Gastrocnemius medialis (tissue), 4 donors: Measurements from ENCODE around the gene CSRNP3.

Source experiments
- POLR2A ChIP-seq, 2 donors: fragments of 450-650 bp; IDR thresholded peaks; one replicate each; pipeline ENCODE4 v1.6.1; 2017; ENCODE audit warnings: antibody characterized with exemption in 2 of 2, mild to moderate bottlenecking in 2 of 2, moderate library complexity in 2 of 2
- TF ChIP-seq, protein P1 (sequence below), 5 experiments: fragments of 450-650 bp in 3 of 5; fragments of 200-600 bp in 2 of 5; sonication (generic) in 2 of 5; IDR thresholded peaks in 4 of 5; conservative IDR thresholded peaks in 1 of 5; 1 replicate in 4 of 5; 2 replicates in 1 of 5; pipeline ENCODE4 v1.5.1; 2016 to 2019; ENCODE audit warnings: antibody characterized with exemption in 5 of 5, mild to moderate bottlenecking in 3 of 5, moderate library complexity in 3 of 5

DNA sequence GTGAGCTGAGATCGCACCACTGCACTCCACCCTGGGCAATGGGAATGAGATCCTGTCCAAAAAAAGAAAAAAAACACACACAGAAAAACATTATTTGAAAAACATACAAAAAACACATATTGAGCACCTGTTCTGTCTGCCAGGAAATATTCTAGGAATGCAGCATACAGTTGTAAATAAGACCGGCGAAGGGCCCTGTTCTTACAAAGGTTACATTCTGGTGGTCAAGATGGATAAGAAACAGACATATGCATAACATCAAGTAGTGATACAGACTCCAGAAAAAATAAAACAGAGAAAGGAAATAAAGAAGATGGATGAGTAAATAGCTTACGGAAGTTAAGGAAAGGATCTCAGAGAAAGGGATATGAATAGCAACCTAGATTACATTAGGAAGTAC is 164.8 kb downstream of the CSRNP3 start:
- TF ChIP-seq POLR2A (IDR thresholded peaks at IDR 0.05) = no peak
- TF ChIP-seq, protein P1, sequence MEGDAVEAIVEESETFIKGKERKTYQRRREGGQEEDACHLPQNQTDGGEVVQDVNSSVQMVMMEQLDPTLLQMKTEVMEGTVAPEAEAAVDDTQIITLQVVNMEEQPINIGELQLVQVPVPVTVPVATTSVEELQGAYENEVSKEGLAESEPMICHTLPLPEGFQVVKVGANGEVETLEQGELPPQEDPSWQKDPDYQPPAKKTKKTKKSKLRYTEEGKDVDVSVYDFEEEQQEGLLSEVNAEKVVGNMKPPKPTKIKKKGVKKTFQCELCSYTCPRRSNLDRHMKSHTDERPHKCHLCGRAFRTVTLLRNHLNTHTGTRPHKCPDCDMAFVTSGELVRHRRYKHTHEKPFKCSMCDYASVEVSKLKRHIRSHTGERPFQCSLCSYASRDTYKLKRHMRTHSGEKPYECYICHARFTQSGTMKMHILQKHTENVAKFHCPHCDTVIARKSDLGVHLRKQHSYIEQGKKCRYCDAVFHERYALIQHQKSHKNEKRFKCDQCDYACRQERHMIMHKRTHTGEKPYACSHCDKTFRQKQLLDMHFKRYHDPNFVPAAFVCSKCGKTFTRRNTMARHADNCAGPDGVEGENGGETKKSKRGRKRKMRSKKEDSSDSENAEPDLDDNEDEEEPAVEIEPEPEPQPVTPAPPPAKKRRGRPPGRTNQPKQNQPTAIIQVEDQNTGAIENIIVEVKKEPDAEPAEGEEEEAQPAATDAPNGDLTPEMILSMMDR (IDR thresholded peaks at IDR 0.05 in 4 of 5, conservative IDR thresholded peaks at IDR 0.05 in 1 of 5) = no peak
